Keratinocyte (primary cell): ENCODE data around the gene C16orf95. TPM values are rescaled to one million over a fixed set of nuclear protein-coding genes. Genes with fewer than 3 reads are reported as not detected.

Experiments
- DNase-seq: peaks from one replicate; pipeline ENCODE4 v3.0.0-alpha.2; 2011; ENCODE audit warnings: low read depth, missing footprints, low spot score
- FAIRE-seq: peaks from 2 replicates; lab custom pipeline; 2011; peaks lifted over from hg19 to GRCh38; lab: Jason Lieb, UNC
- H2AFZ ChIP-seq: 2 replicates; pipeline ENCODE4 v1.6.0; 2012; ENCODE audit warnings: low read length, control low read depth, inconsistent platforms; ENCODE audit not compliant: control insufficient read depth
- H3K27ac ChIP-seq: 2 replicates; pipeline ENCODE4 v1.5.1; 2011; ENCODE audit warnings: low read length; ENCODE audit not compliant: control insufficient read depth, insufficient read depth
- H3K27me3 ChIP-seq: 3 replicates; pipeline ENCODE4 v1.6.0; 2011; ENCODE audit warnings: low read length; ENCODE audit not compliant: control insufficient read depth, insufficient read depth; ENCODE audit errors: extremely low read depth
- H3K36me3 ChIP-seq, 2 experiments: 2 replicates in 1 of 2; 3 replicates in 1 of 2; pipeline ENCODE4 v1.5.1; 2011; ENCODE audit warnings: low read length in 2 of 2, mild to moderate bottlenecking in 1 of 2; ENCODE audit not compliant: control insufficient read depth in 2 of 2, insufficient read depth in 2 of 2; ENCODE audit errors: extremely low read depth in 1 of 2
- H3K4me1 ChIP-seq: 3 replicates; pipeline ENCODE4 v1.5.1; 2011; ENCODE audit warnings: low read length; ENCODE audit not compliant: control insufficient read depth, insufficient read depth; ENCODE audit errors: extremely low read depth
- H3K4me2 ChIP-seq: 3 replicates; pipeline ENCODE4 v1.6.0; 2011; ENCODE audit warnings: low read depth, low read length; ENCODE audit not compliant: control insufficient read depth, insufficient read depth; ENCODE audit errors: extremely low read depth
- H3K4me3 ChIP-seq, 3 experiments: fragments of 200-600 bp in 1 of 3; sonication (generic) in 1 of 3; 2 replicates in 2 of 3; 3 replicates in 1 of 3; pipeline ENCODE4 v1.5.1; 2011 to 2016; ENCODE audit warnings: low read length in 3 of 3, mild to moderate bottlenecking in 3 of 3, control low read depth in 2 of 3, inconsistent platforms in 1 of 3, low read depth in 1 of 3, mixed read lengths in 1 of 3, mixed run types in 1 of 3, moderate library complexity in 1 of 3; ENCODE audit not compliant: control insufficient read depth in 2 of 3, insufficient read depth in 2 of 3; ENCODE audit errors: extremely low read depth in 1 of 3
- H3K79me2 ChIP-seq: 2 replicates; pipeline ENCODE4 v1.6.0; 2012; ENCODE audit warnings: low read length; ENCODE audit not compliant: control insufficient read depth, insufficient read depth
- H3K9ac ChIP-seq: 3 replicates; pipeline ENCODE4 v1.6.0; 2011; ENCODE audit warnings: low read length; ENCODE audit not compliant: control insufficient read depth, insufficient read depth; ENCODE audit errors: extremely low read depth
- H3K9me1 ChIP-seq: 3 replicates; pipeline ENCODE4 v1.6.0; 2011; ENCODE audit warnings: low read length; ENCODE audit not compliant: control insufficient read depth, insufficient read depth; ENCODE audit errors: extremely low read depth
- H3K9me3 ChIP-seq: 2 replicates; pipeline ENCODE4 v1.5.1; 2012; ENCODE audit warnings: low read depth, low read length; ENCODE audit not compliant: control insufficient read depth
- H4K20me1 ChIP-seq: 3 replicates; pipeline ENCODE4 v1.6.0; 2011; ENCODE audit warnings: low read length; ENCODE audit not compliant: control insufficient read depth, insufficient read depth; ENCODE audit errors: extremely low read depth
- EZH2 ChIP-seq: IDR thresholded peaks from one replicate; pipeline ENCODE4 v1.6.1; 2012; ENCODE audit warnings: inconsistent platforms, mild to moderate bottlenecking, low read length, moderate library complexity
- dilution Hi-C: fragments of 300-500 bp; cut with MboI; formaldehyde crosslinking; loops from one replicate; pipeline ENCODE4 v1.7.0; 2020; ENCODE audit warnings: low sequenced_read_pairs; ENCODE audit not compliant: extremely low pct_ligation_motif_present
- polyA plus RNA-seq, 5 experiments: library from polyadenylated mRNA; depleted of rRNA in 3 of 5; stranded (reverse) in 3 of 5; stranded (forward) in 1 of 5; unstranded in 1 of 5; fragments of >200 nt; gene quantifications; 1 replicate in 1 of 5; 2 replicates in 3 of 5; 3 replicates in 1 of 5; pipeline versions ENCODE4 v1.2.1 to v1.2.3, GENCODE V29; 2011 to 2012; ENCODE audit warnings: missing spikeins in 2 of 5, low read depth in 1 of 5, low replicate concordance in 1 of 5
- TF ChIP-seq, protein P1 (sequence below), 3 experiments: IDR thresholded peaks in 1 of 3; conservative IDR thresholded peaks in 1 of 3; optimal IDR thresholded peaks in 1 of 3; 2 replicates in 2 of 3; 3 replicates in 1 of 3; pipeline versions ENCODE3 to v1.5.1; 2011; ENCODE audit warnings: low read length in 3 of 3, mild to moderate bottlenecking in 3 of 3, moderate library complexity in 2 of 3, control low read depth in 1 of 3, inconsistent platforms in 1 of 3; ENCODE audit not compliant: insufficient read depth in 2 of 3; ENCODE audit errors: extremely low read depth in 1 of 3

Gene C16orf95
- polyA plus RNA-seq, 1 donor (not counting 4 experiments of a cell fraction or from before 2014, with no cell fraction given) = 1.5 TPM

DNA sequence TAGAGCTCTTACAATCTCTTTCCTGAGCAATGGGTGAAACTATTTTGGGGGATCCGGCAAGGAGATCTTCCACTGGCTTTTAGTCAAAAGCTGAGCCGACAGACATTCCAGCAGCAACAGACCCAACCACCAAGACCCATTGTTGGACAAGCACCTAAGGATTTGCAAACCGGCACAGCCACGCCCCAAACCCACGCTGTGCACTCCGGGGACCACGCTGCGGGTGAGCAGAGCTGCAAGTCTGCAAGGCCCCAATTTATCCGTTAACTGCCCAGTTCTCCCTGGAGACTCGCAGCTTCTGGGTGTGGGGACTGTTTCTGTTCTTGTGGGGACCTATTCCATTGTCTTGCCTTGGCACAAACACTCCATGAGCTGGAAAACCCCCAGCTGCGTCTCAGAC is 45.9 kb downstream of the C16orf95 start:
- H3K27ac ChIP-seq = no peak overlapping the region
- TF ChIP-seq, protein P1, sequence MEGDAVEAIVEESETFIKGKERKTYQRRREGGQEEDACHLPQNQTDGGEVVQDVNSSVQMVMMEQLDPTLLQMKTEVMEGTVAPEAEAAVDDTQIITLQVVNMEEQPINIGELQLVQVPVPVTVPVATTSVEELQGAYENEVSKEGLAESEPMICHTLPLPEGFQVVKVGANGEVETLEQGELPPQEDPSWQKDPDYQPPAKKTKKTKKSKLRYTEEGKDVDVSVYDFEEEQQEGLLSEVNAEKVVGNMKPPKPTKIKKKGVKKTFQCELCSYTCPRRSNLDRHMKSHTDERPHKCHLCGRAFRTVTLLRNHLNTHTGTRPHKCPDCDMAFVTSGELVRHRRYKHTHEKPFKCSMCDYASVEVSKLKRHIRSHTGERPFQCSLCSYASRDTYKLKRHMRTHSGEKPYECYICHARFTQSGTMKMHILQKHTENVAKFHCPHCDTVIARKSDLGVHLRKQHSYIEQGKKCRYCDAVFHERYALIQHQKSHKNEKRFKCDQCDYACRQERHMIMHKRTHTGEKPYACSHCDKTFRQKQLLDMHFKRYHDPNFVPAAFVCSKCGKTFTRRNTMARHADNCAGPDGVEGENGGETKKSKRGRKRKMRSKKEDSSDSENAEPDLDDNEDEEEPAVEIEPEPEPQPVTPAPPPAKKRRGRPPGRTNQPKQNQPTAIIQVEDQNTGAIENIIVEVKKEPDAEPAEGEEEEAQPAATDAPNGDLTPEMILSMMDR (optimal IDR thresholded peaks at IDR 0.05 in 1 of 3, IDR thresholded peaks at IDR 0.05 in 1 of 3, conservative IDR thresholded peaks at IDR 0.05 in 1 of 3; ENCODE audit: extremely low read depth in 1 of 3, insufficient read depth in 2 of 3, low read length in 3 of 3) = no peak
- no peak for TF ChIP-seq EZH2
- no peak overlapping the region for H2AFZ ChIP-seq
- H3K36me3 ChIP-seq = no peaks in the 10 kb centered on the region
- H4K20me1 ChIP-seq = no peaks in the 10 kb centered on the region
- FAIRE-seq (no peak), DNase-seq (no peak)
- no peak overlapping the region for H3K4me2 ChIP-seq
- no peak overlapping the region for H3K4me3 ChIP-seq
- H3K4me1 ChIP-seq = peaks cover 3% of the 10 kb centered on the region
- H3K9me3 ChIP-seq = no peaks in the 10 kb centered on the region
- no peaks in the 10 kb centered on the region for H3K9me1 ChIP-seq
- H3K79me2 ChIP-seq = no peaks in the 10 kb centered on the region
- dilution Hi-C loops = loop anchor here (25.0 kb wide), 1 partner anchor 709 kb away; the partner anchor contains the start of genes FOXC2 and MTHFSD
- no peaks in the 10 kb centered on the region for H3K27me3 ChIP-seq
- H3K9ac ChIP-seq = no peak overlapping the region

DNA sequence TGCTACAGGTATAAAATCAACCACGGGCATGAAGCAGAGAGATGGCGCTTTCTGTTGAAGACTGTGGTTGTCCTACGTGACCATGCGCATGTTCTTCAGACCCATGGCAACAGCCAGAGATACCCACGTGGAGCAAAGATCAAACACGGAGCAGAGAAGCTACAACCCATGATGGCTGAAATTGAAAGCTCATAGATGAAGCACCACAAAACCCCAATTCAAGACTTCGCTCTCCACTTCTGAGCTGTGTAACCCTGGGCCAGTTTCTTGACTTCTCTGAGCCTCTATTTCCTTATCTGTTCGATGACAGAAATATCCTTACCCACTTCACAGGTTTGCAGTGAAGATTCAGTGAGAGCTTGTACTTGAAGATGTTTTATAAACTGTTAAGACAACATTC is 49.6 kb downstream of the C16orf95 start:
- Histone ChIP-seq H3K4me1 (no peaks in the 10 kb centered on the region), H3K4me3 (no peak overlapping the region), H3K9ac (no peak overlapping the region), H2AFZ (no peak overlapping the region), H3K9me1 (no peaks in the 10 kb centered on the region), H3K9me3 (no peaks in the 10 kb centered on the region), H3K27ac (no peak overlapping the region), H3K36me3 (no peaks in the 10 kb centered on the region), H3K27me3 (no peaks in the 10 kb centered on the region), H3K4me2 (no peak overlapping the region), H4K20me1 (no peaks in the 10 kb centered on the region), H3K79me2 (no peaks in the 10 kb centered on the region)
- dilution Hi-C loops = loop anchor here (25.0 kb wide), 1 partner anchor 705 kb away; the partner anchor contains the start of genes FOXC2 and MTHFSD
- TF ChIP-seq, protein P1 (optimal IDR thresholded peaks at IDR 0.05 in 1 of 3, IDR thresholded peaks at IDR 0.05 in 1 of 3, conservative IDR thresholded peaks at IDR 0.05 in 1 of 3; ENCODE audit: extremely low read depth in 1 of 3, insufficient read depth in 2 of 3, low read length in 3 of 3) = no peak
- TF ChIP-seq EZH2 = no peak
- DNase-seq = no peak
- FAIRE-seq = no peak
